ENCODE data around the gene TNNI3.

The TNNI3 gene

GRCh38 chr19:55198651-55199050 lies 41.1 kb upstream of the TNNI3 start:
- no peaks in the 10 kb centered on the region for H3K79me2 ChIP-seq (ENCODE audit: insufficient read depth, low read length)
- no peaks in the 10 kb centered on the region for H3K36me3 ChIP-seq (ENCODE audit: low read length)
- H3K4me3 ChIP-seq (ENCODE audit: insufficient read depth, low read length, poor library complexity, severe bottlenecking): no peak overlapping the region
- no peaks in the 10 kb centered on the region for H3K9me3 ChIP-seq (ENCODE audit: insufficient read depth, low read length)
- no peak overlapping the region for H3K27ac ChIP-seq (ENCODE audit: low read depth, low read length)
- no peak overlapping the region for H3K4me2 ChIP-seq (ENCODE audit: low read depth, low read length, poor library complexity, severe bottlenecking)
- no peak overlapping the region for H3K9ac ChIP-seq (ENCODE audit: low read length)
- no peaks in the 10 kb centered on the region for H3F3A ChIP-seq (ENCODE audit: insufficient read depth)
- H2AFZ ChIP-seq (ENCODE audit: low read depth, low read length, severe bottlenecking): no peak overlapping the region
- no peaks in the 10 kb centered on the region for H3K9me2 ChIP-seq (replicated peaks; ENCODE audit: insufficient read depth, low read length)
- TF ChIP-seq CTCF (IDR thresholded peaks at IDR 0.05; ENCODE audit: insufficient read depth, low read length, poor library complexity, severe bottlenecking) (no peak), EZH2phosphoT487 (conservative IDR thresholded peaks at IDR 0.05; ENCODE audit: low read length) (no peak)
- no peaks in the 10 kb centered on the region for H4K20me1 ChIP-seq (ENCODE audit: low read depth, low read length)
- no peaks in the 10 kb centered on the region for H3K27me3 ChIP-seq (ENCODE audit: low read length)

- Histone ChIP-seq H2AFZ (ENCODE audit: low read depth, low read length, severe bottlenecking) (no peak overlapping the region), H3K27me3 (ENCODE audit: low read length) (no peaks in the 10 kb centered on the region), H3F3A (ENCODE audit: insufficient read depth) (no peaks in the 10 kb centered on the region), H3K9me2 (replicated peaks; ENCODE audit: insufficient read depth, low read length) (no peaks in the 10 kb centered on the region), H3K79me2 (ENCODE audit: insufficient read depth, low read length) (no peaks in the 10 kb centered on the region), H3K9ac (ENCODE audit: low read length) (no peak overlapping the region), H4K20me1 (ENCODE audit: low read depth, low read length) (no peaks in the 10 kb centered on the region), H3K9me3 (ENCODE audit: insufficient read depth, low read length) (no peaks in the 10 kb centered on the region), H3K36me3 (ENCODE audit: low read length) (no peaks in the 10 kb centered on the region), H3K4me3 (ENCODE audit: insufficient read depth, low read length, poor library complexity, severe bottlenecking) (no peak overlapping the region), H3K4me2 (ENCODE audit: low read depth, low read length, poor library complexity, severe bottlenecking) (no peak overlapping the region), H3K27ac (ENCODE audit: low read depth, low read length) (no peak overlapping the region)
- no peak for TF ChIP-seq CTCF (IDR thresholded peaks at IDR 0.05; ENCODE audit: insufficient read depth, low read length, poor library complexity, severe bottlenecking)
- no peak for TF ChIP-seq EZH2phosphoT487 (conservative IDR thresholded peaks at IDR 0.05; ENCODE audit: low read length)
Measured at GRCh38 chr19:55197528-55197927, 40.0 kb upstream of the TNNI3 start.

- Histone ChIP-seq H3K4me2 (ENCODE audit: low read depth, low read length, poor library complexity, severe bottlenecking) (no peak overlapping the region), H3K79me2 (ENCODE audit: insufficient read depth, low read length) (no peaks in the 10 kb centered on the region), H2AFZ (ENCODE audit: low read depth, low read length, severe bottlenecking) (no peak overlapping the region), H3K4me3 (ENCODE audit: insufficient read depth, low read length, poor library complexity, severe bottlenecking) (no peak overlapping the region), H3K27me3 (ENCODE audit: low read length) (no peaks in the 10 kb centered on the region), H3K9me2 (replicated peaks; ENCODE audit: insufficient read depth, low read length) (no peaks in the 10 kb centered on the region), H3F3A (ENCODE audit: insufficient read depth) (no peaks in the 10 kb centered on the region), H3K9ac (ENCODE audit: low read length) (no peak overlapping the region), H3K27ac (ENCODE audit: low read depth, low read length) (no peak overlapping the region), H3K9me3 (ENCODE audit: insufficient read depth, low read length) (no peaks in the 10 kb centered on the region), H4K20me1 (ENCODE audit: low read depth, low read length) (no peaks in the 10 kb centered on the region), H3K36me3 (ENCODE audit: low read length) (no peaks in the 10 kb centered on the region)
- TF ChIP-seq CTCF (IDR thresholded peaks at IDR 0.05; ENCODE audit: insufficient read depth, low read length, poor library complexity, severe bottlenecking) (no peak), EZH2phosphoT487 (conservative IDR thresholded peaks at IDR 0.05; ENCODE audit: low read length) (no peak)
Measured at GRCh38 chr19:55196803-55197202, 39.3 kb upstream of the TNNI3 start.
